Measurements from ENCODE around the gene RPLP2.

Gene RPLP2

GRCh38 chr11:809287-810039, at the start of gene RPLP2:
TSS of gene RPLP2 (plus strand) at chr11:809967. CDS start at chr11:810235, 268 bp downstream.
- peak; percentile 96 for DNase-seq (ENCODE audit: low read depth)

- no peak for DNase-seq (ENCODE audit: low read depth)
Measured at GRCh38 chr11:760236-760635, 49.5 kb upstream of the RPLP2 start.

- DNase-seq (ENCODE audit: low read depth): no peak
Measured at GRCh38 chr11:761526-762108, 48.1 kb upstream of the RPLP2 start.

GRCh38 chr11:762421-763072, 47.2 kb upstream of the RPLP2 start:
- no peak for DNase-seq (ENCODE audit: low read depth)

- DNase-seq (ENCODE audit: low read depth): no peak
Measured at GRCh38 chr11:763073-763463, 46.7 kb upstream of the RPLP2 start.

- DNase-seq (ENCODE audit: low read depth): no peak
Measured at GRCh38 chr11:763549-764321, 46.0 kb upstream of the RPLP2 start.

- DNase-seq (ENCODE audit: low read depth): no peak
Measured at GRCh38 chr11:764322-765024, 45.3 kb upstream of the RPLP2 start.

- DNase-seq (ENCODE audit: low read depth): peak; percentile 46
Measured at GRCh38 chr11:765025-765801, 44.6 kb upstream of the RPLP2 start.

GRCh38 chr11:765802-766091, 44.0 kb upstream of the RPLP2 start:
- DNase-seq (ENCODE audit: low read depth): no peak

- DNase-seq (ENCODE audit: low read depth): no peak
Measured at GRCh38 chr11:766106-766935, 43.4 kb upstream of the RPLP2 start.

- DNase-seq (ENCODE audit: low read depth): no peak
Measured at GRCh38 chr11:766936-767210, 42.9 kb upstream of the RPLP2 start.

GRCh38 chr11:767238-767637, 42.5 kb upstream of the RPLP2 start:
- no peak for DNase-seq (ENCODE audit: low read depth)

GRCh38 chr11:769887-770641, 39.7 kb upstream of the RPLP2 start:
- DNase-seq (ENCODE audit: low read depth): no peak

GRCh38 chr11:770642-771616, 38.8 kb upstream of the RPLP2 start:
- no peak for DNase-seq (ENCODE audit: low read depth)

GRCh38 chr11:771617-772204, 38.1 kb upstream of the RPLP2 start:
- no peak for DNase-seq (ENCODE audit: low read depth)

GRCh38 chr11:772429-773390, 37.1 kb upstream of the RPLP2 start:
- DNase-seq (ENCODE audit: low read depth): no peak

GRCh38 chr11:773425-773824, 36.3 kb upstream of the RPLP2 start:
- no peak for DNase-seq (ENCODE audit: low read depth)
